Suprapubic skin (tissue), 4 donors: ENCODE data around the gene HMGCL. TPM values are rescaled to one million over a fixed set of nuclear protein-coding genes. Genes with fewer than 3 reads are reported as not detected.
"Not testable (repeated sequence)": the region's sequence is repeated elsewhere in the genome, so short reads cannot be mapped to it uniquely, and the experiment has no call there.

Experiments used
- DNase-seq, 2 donors: peaks; one replicate each; pipeline ENCODE4 v3.0.0-alpha.2; 2019; ENCODE audit warnings: low spot score in 2 of 2
- H3K27ac ChIP-seq: fragments of 200-600 bp; sonication (generic); one replicate; pipeline ENCODE4 v1.5.1; 2019
- H3K27me3 ChIP-seq: fragments of 200-600 bp; sonication (generic); one replicate; pipeline ENCODE4 v1.5.1; 2019
- H3K36me3 ChIP-seq: fragments of 200-600 bp; sonication (generic); one replicate; pipeline ENCODE4 v1.5.1; 2019
- H3K4me1 ChIP-seq: fragments of 200-600 bp; sonication (generic); one replicate; pipeline ENCODE4 v1.5.1; 2019
- H3K4me3 ChIP-seq: fragments of 200-600 bp; sonication (generic); one replicate; pipeline ENCODE4 v1.5.1; 2019; ENCODE audit warnings: mild to moderate bottlenecking
- H3K9me3 ChIP-seq: fragments of 200-600 bp; sonication (generic); one replicate; pipeline ENCODE4 v1.5.1; 2019
- EP300 ChIP-seq: sonication (generic); formaldehyde crosslinking; IDR thresholded peaks from one replicate; pipeline ENCODE4 v1.6.1; 2017; ENCODE audit warnings: antibody characterized with exemption
- POLR2A ChIP-seq, 2 donors: fragments of 450-650 bp; IDR thresholded peaks; one replicate each; pipeline ENCODE4 v1.6.1; 2017; ENCODE audit warnings: antibody characterized with exemption in 2 of 2, mild to moderate bottlenecking in 2 of 2, moderate library complexity in 2 of 2
- POLR2AphosphoS5 ChIP-seq, 3 donors: sonication (generic); formaldehyde crosslinking; IDR thresholded peaks; one replicate each; pipeline ENCODE4 v1.6.1; 2017; ENCODE audit warnings: antibody characterized with exemption in 3 of 3
- WGBS: methylation state at CpG from one replicate; pipeline ENCODE4 v1.1.5; 2018; 5-methylcytosine and 5-hydroxymethylcytosine counted together
- total RNA-seq, 4 donors: library from RNA; depleted of rRNA; stranded (reverse); fragments of >200 nt; gene quantifications; one replicate each; pipeline ENCODE4 v1.1.0, GENCODE V29; 2016
- TF ChIP-seq, protein P1 (sequence below), 2 donors: fragments of 200-600 bp in 1 of 2; fragments of 450-650 bp in 1 of 2; sonication (generic) in 1 of 2; IDR thresholded peaks; one replicate each; pipeline ENCODE4 v1.5.1; 2016 to 2019; ENCODE audit warnings: antibody characterized with exemption in 2 of 2, mild to moderate bottlenecking in 1 of 2, moderate library complexity in 1 of 2

Gene HMGCL
- total RNA-seq, 4 donors from 2014 or later: 17.7 to 41.9 (median 29.3) TPM

- H3K9me3 ChIP-seq: no peaks in the 10 kb centered on the region
- WGBS: 18% methylated on average over 11 of the region's 13 CpGs
- peaks cover 10% of the 10 kb centered on the region for H3K4me1 ChIP-seq
- H3K36me3 ChIP-seq: no peaks in the 10 kb centered on the region
- peak in 1 of 2 donors; percentile 62 for DNase-seq
- no peak overlapping the region for H3K27ac ChIP-seq
- H3K27me3 ChIP-seq: peaks cover 6% of the 10 kb centered on the region
- peak overlapping the region; percentile 43 for H3K4me3 ChIP-seq
- TF ChIP-seq POLR2AphosphoS5 (IDR thresholded peaks at IDR 0.05) (no peak), EP300 (no peak), POLR2A (IDR thresholded peaks at IDR 0.05) (no peak)
- TF ChIP-seq, protein P1, sequence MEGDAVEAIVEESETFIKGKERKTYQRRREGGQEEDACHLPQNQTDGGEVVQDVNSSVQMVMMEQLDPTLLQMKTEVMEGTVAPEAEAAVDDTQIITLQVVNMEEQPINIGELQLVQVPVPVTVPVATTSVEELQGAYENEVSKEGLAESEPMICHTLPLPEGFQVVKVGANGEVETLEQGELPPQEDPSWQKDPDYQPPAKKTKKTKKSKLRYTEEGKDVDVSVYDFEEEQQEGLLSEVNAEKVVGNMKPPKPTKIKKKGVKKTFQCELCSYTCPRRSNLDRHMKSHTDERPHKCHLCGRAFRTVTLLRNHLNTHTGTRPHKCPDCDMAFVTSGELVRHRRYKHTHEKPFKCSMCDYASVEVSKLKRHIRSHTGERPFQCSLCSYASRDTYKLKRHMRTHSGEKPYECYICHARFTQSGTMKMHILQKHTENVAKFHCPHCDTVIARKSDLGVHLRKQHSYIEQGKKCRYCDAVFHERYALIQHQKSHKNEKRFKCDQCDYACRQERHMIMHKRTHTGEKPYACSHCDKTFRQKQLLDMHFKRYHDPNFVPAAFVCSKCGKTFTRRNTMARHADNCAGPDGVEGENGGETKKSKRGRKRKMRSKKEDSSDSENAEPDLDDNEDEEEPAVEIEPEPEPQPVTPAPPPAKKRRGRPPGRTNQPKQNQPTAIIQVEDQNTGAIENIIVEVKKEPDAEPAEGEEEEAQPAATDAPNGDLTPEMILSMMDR (IDR thresholded peaks at IDR 0.05): no peak
Measured at GRCh38 chr1:23837908-23838307, 12.7 kb upstream of the HMGCL start.

DNA sequence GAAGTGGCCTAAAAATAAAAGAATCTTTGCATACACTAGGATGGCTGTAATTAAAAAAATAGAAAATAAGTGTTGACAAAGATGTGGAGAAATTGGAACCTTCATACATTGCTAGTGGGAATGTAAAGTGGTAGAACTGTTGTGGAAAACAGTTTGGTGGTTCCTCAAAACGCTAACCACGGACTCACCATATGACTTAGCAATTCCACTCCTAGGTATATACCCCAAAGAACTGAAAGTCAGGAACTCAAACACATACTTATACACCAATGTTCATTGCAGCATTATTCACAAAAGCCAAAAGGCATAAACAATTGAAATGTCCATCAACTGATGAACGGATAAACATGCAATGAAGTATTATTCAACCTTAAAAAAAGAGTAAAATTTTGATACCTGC is 10.8 kb upstream of the HMGCL start:
- H3K4me3 ChIP-seq: no peak overlapping the region
- peaks cover 6% of the 10 kb centered on the region for H3K27me3 ChIP-seq
- no peak for DNase-seq
- peaks cover 10% of the 10 kb centered on the region for H3K4me1 ChIP-seq
- WGBS: 71% methylated on average over 3 of the region's 3 CpGs
- no peaks in the 10 kb centered on the region for H3K36me3 ChIP-seq
- H3K27ac ChIP-seq: no peak overlapping the region
- no peaks in the 10 kb centered on the region for H3K9me3 ChIP-seq
- TF ChIP-seq EP300 (no peak), POLR2AphosphoS5 (IDR thresholded peaks at IDR 0.05) (no peak), POLR2A (IDR thresholded peaks at IDR 0.05) (no peak)
- TF ChIP-seq, protein P1 (IDR thresholded peaks at IDR 0.05): no peak

GRCh38 chr1:23834156-23834555 is 8.9 kb upstream of the HMGCL start:
- H3K27ac ChIP-seq, H3K4me3 ChIP-seq, H3K36me3 ChIP-seq, H3K9me3 ChIP-seq, H3K27me3 ChIP-seq, DNase-seq: not testable (repeated sequence)
- H3K4me1 ChIP-seq: peaks cover 10% of the 10 kb centered on the region
- WGBS: 63% methylated on average over 6 of the region's 6 CpGs

DNA sequence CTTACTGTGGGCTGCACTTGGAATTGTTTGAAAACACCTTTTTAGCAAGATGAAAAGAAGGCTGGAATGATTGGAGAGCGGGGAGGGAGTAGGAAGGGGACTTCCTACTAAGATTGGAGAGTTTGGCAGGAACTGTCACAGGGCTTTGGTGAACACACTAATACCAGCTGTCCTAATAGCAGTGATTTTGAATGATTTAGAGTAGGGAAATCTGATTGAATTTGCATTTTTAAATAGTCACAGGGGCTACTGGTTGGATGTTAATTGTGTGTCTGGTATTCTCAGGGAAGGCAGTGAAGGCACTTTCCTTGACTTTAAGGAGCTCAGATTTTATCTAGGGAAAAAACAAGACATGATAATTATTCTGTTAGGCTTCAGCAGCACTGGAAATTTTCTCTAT is 2.5 kb upstream of the HMGCL start:
- DNase-seq: no peak
- H3K27ac ChIP-seq: no peak overlapping the region
- no peaks in the 10 kb centered on the region for H3K9me3 ChIP-seq
- peaks cover 11% of the 10 kb centered on the region for H3K4me1 ChIP-seq
- no peak overlapping the region for H3K4me3 ChIP-seq
- no peaks in the 10 kb centered on the region for H3K27me3 ChIP-seq
- TF ChIP-seq POLR2A (IDR thresholded peaks at IDR 0.05): no peak
- no peak for TF ChIP-seq EP300
- TF ChIP-seq POLR2AphosphoS5 (IDR thresholded peaks at IDR 0.05): no peak
- TF ChIP-seq, protein P1 (IDR thresholded peaks at IDR 0.05): no peak
- 77% methylated on average over 1 of the region's 1 CpG for whole genome bisulfite sequencing
- no peaks in the 10 kb centered on the region for H3K36me3 ChIP-seq

GRCh38 chr1:23826590-23826989 is 1.4 kb upstream of the HMGCL start:
- H3K4me1 ChIP-seq: peaks cover 11% of the 10 kb centered on the region
- 97% methylated on average over 13 of the region's 13 CpGs for WGBS
- DNase-seq, H3K36me3 ChIP-seq, H3K9me3 ChIP-seq, H3K27me3 ChIP-seq, H3K27ac ChIP-seq, H3K4me3 ChIP-seq: not testable (repeated sequence)

DNA sequence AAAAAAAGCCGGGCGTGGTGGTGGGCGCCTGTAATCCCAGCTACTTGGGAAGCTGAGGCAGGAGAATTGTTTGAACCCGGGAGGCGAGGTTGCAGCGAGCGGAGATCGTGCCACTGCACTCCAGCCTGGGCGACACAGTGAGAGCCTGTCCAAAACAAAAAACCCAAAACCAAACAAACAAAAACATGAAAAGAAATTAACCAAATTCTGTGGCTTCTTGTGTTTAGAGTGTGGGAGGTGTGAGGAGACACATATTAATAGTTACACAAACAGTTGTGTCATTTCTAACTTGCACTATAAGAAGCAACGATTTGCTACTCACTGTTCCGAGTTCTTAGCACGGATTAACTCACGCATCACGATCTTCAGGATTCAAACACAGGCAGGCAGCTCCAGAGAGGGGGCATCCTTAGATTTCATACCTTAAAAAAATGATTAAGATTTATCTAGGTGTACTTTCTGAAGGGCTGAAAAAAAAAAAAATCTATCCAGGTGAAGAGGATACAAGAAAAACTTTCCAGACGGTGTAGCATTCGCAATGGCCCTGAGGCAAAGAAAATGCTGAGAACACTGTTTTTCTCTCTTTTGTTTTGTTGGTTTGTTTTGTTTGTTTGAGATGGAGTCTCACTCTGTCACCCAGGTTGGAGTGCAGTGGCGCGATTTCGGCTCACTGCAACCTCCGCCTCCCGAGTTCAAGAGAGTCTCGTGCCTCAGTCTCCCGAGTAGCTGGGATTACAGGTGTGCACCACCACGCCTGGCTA is 713 bp upstream of the HMGCL start:
- TF ChIP-seq, protein P1 (IDR thresholded peaks at IDR 0.05): no peak
- TF ChIP-seq POLR2AphosphoS5 (IDR thresholded peaks at IDR 0.05) (no peak), POLR2A (IDR thresholded peaks at IDR 0.05) (no peak), EP300 (no peak)
- no peak overlapping the region for H3K27ac ChIP-seq
- DNase-seq: no peak
- H3K36me3 ChIP-seq: no peaks in the 10 kb centered on the region
- H3K27me3 ChIP-seq: no peaks in the 10 kb centered on the region
- 59% methylated on average over 23 of the region's 24 CpGs for WGBS
- H3K4me1 ChIP-seq: peaks cover 11% of the 10 kb centered on the region
- H3K9me3 ChIP-seq: no peaks in the 10 kb centered on the region
- peak overlapping the region; percentile 69 for H3K4me3 ChIP-seq
